T-cell (primary cell): ENCODE data around the gene DSCAML1. TPM values are rescaled to one million over a fixed set of nuclear protein-coding genes. Genes with fewer than 3 reads are reported as not detected.

Experiments
- ATAC-seq, 4 experiments: fragments of 200-7000 bp in 3 of 4; fragments of 150-1000 bp in 1 of 4; cut with Tn5 transposase; replicated peaks in 1 of 4; 1 replicate in 3 of 4; 2 replicates in 1 of 4; pipeline ENCODE4 v1.10.0; 2021; ENCODE audit warnings: moderate library complexity in 3 of 4, mild to moderate bottlenecking in 2 of 4, moderate number of reproducible peaks in 1 of 4
- CTCF ChIA-PET, 2 donors: fragments of 300-600 bp; sonication (Branson Sonifier 250); formaldehyde crosslinking; loops; one replicate each; lab custom pipeline; 2022; ENCODE audit warnings: antibody characterized with exemption in 2 of 2; lab: Charles Lee
- POLR2A ChIA-PET, 2 donors: fragments of 300-600 bp; sonication (Branson Sonifier 250); formaldehyde crosslinking; loops; one replicate each; lab custom pipeline; 2022; ENCODE audit warnings: antibody characterized with exemption in 2 of 2; lab: Charles Lee
- DNase-seq, 35 experiments: peaks; one replicate each; pipeline versions ENCODE4 v3.0.0 to v3.0.0-alpha.2; 2013 to 2023
- H3K27ac ChIP-seq: one replicate; pipeline ENCODE4 v1.5.1; 2013; ENCODE audit warnings: low read length
- H3K27me3 ChIP-seq, 2 experiments: replicated peaks in 1 of 2; 1 replicate in 1 of 2; 2 replicates in 1 of 2; pipeline versions ENCODE4 v1.6.1 to v1.7.0; 2013; ENCODE audit warnings: low read length in 1 of 2, mixed read lengths in 1 of 2; ENCODE audit not compliant: control insufficient read depth in 2 of 2, insufficient read depth in 2 of 2; ENCODE audit errors: extremely low read depth in 1 of 2
- H3K36me3 ChIP-seq, 2 donors: 1 replicate in 1 of 2; 2 replicates in 1 of 2; pipeline versions ENCODE4 v1.6.1 to v1.7.0; 2013; ENCODE audit warnings: low read length in 1 of 2; ENCODE audit not compliant: control insufficient read depth in 2 of 2, insufficient read depth in 1 of 2; ENCODE audit errors: extremely low read depth in 1 of 2
- H3K4me1 ChIP-seq, 2 experiments: 1 replicate in 1 of 2; 2 replicates in 1 of 2; pipeline versions ENCODE4 v1.6.1 to v1.7.0; 2013; ENCODE audit warnings: low read length in 2 of 2, mixed read lengths in 1 of 2; ENCODE audit not compliant: insufficient read depth in 2 of 2, control insufficient read depth in 1 of 2; ENCODE audit errors: extremely low read depth in 1 of 2
- H3K4me3 ChIP-seq, 2 donors: 1 replicate in 1 of 2; 2 replicates in 1 of 2; pipeline versions ENCODE4 v1.5.1 to v1.7.0; 2013; ENCODE audit warnings: mild to moderate bottlenecking in 2 of 2, low read length in 1 of 2, moderate library complexity in 1 of 2; ENCODE audit not compliant: control insufficient read depth in 1 of 2; ENCODE audit errors: extremely low read depth in 1 of 2
- H3K9me3 ChIP-seq: 2 replicates; pipeline ENCODE4 v1.7.0; 2013
- H3K27ac Mint-ChIP-seq, 2 donors: one replicate each; pipeline ENCODE4 v1.8.0; 2020 to 2021; ENCODE audit warnings: mild to moderate bottlenecking in 2 of 2, mixed read lengths in 2 of 2
- H3K27me3 Mint-ChIP-seq, 2 donors: one replicate each; pipeline ENCODE4 v1.8.0; 2021 to 2022; ENCODE audit warnings: mixed read lengths in 2 of 2
- H3K36me3 Mint-ChIP-seq: one replicate; pipeline ENCODE4 v1.8.0; 2021; ENCODE audit warnings: mixed read lengths
- H3K4me1 Mint-ChIP-seq, 3 donors: one replicate each; pipeline ENCODE4 v1.8.0; 2020 to 2022; ENCODE audit warnings: mixed read lengths in 3 of 3, mild to moderate bottlenecking in 1 of 3
- H3K4me3 Mint-ChIP-seq, 3 donors: one replicate each; pipeline ENCODE4 v1.8.0; 2020 to 2022; ENCODE audit warnings: mild to moderate bottlenecking in 3 of 3, mixed read lengths in 3 of 3, moderate library complexity in 3 of 3
- H3K9me3 Mint-ChIP-seq, 3 donors: one replicate each; pipeline ENCODE4 v1.8.0; 2020 to 2022; ENCODE audit warnings: mixed read lengths in 3 of 3
- WGBS: methylation state at CpG from one replicate; pipeline ENCODE4 v1.1.5; 2013; ENCODE audit warnings: missing lambda C conversion rate; ENCODE audit not compliant: insufficient coverage; 5-methylcytosine and 5-hydroxymethylcytosine counted together
- total RNA-seq, 35 experiments: library from RNA in 6 of 35; stranded (reverse) in 6 of 35; fragments of 120-200 nt in 1 of 35; gene quantifications; one replicate each; pipeline versions ENCODE4 v1.2.1 to v1.2.4 and lab custom pipeline; 2013 to 2026

The DSCAML1 gene
- total RNA-seq, 5 donors from 2014 or later (not counting 1 experiment from before 2014, with no cell fraction given), result 0.15 to 2.4 (median 0.96) TPM

DNA sequence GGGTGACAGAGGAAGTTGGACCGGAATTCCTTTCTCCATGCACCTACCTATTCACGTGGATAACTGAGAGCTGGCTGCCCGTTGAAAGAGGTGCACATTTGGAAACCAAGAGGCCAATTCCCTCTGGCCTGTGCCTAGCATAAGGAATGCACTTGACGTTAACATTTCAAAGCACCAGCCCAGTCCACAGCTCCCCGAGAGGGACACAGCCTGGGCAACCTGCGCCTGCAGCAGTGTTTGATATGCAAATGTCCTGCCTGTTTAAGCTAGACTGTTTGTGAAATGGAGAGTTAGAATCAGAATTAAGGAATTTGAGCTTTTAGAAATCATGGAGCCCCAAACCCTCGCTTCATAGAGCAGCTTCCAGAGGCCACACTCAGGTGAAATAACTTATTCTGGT is 126.1 kb downstream of the DSCAML1 start:
- Histone ChIP-seq H3K4me3 (no peak overlapping the region), H3K36me3 (no peaks in the 10 kb centered on the region), H3K9me3 (no peaks in the 10 kb centered on the region), H3K4me1 (no peaks in the 10 kb centered on the region), H3K27ac (no peak overlapping the region), H3K27me3 (peaks cover 0 to 39% of the 10 kb centered on the region in 2 experiments)
- H3K27me3 Mint-ChIP-seq, result peaks cover 7 to 14% of the 10 kb centered on the region in 2 donors
- H3K27ac Mint-ChIP-seq, result no peak overlapping the region
- POLR2A ChIA-PET, result no interaction called here
- ATAC-seq (no peak), DNase-seq (no peak)
- no peaks in the 10 kb centered on the region for H3K36me3 Mint-ChIP-seq
- CTCF ChIA-PET, result no interaction called here
- peaks cover 0 to 3% (median 1%) of the 10 kb centered on the region in 3 donors for H3K4me1 Mint-ChIP-seq
- no peaks in the 10 kb centered on the region for H3K9me3 Mint-ChIP-seq
- 86% methylated on average over 5 of the region's 7 CpGs for WGBS
- no peak overlapping the region for H3K4me3 Mint-ChIP-seq

DNA sequence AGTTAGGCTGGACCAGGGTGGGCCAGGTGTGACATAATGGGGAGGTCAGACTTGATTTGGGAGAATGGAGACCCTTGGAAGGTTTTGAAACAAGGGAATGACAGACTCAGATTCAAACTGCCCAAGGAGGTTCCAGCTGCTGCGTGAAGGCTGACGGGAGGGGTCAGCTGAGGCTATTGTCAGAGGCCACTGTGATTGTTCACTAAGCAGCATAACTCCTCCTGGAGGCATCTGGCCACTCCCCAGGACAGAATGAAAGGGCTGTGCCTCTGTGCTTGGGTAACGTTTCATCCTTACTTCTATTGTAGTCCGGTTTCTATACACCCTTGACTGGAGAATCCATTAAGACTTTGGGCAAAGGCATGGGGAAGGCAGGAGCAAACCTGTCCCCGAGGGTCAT is 126.6 kb downstream of the DSCAML1 start:
- H3K27ac Mint-ChIP-seq, result no peak overlapping the region
- Histone ChIP-seq H3K36me3 (no peaks in the 10 kb centered on the region), H3K4me3 (no peak overlapping the region), H3K27ac (no peak overlapping the region), H3K27me3 (peaks cover 0 to 35% of the 10 kb centered on the region in 2 experiments), H3K4me1 (no peaks in the 10 kb centered on the region), H3K9me3 (no peaks in the 10 kb centered on the region)
- CTCF ChIA-PET, result no interaction called here
- WGBS, result 100% methylated on average over 2 of the region's 5 CpGs
- no peaks in the 10 kb centered on the region for H3K36me3 Mint-ChIP-seq
- DNase-seq (no peak), ATAC-seq (no peak)
- H3K9me3 Mint-ChIP-seq, result no peaks in the 10 kb centered on the region
- POLR2A ChIA-PET, result no interaction called here
- H3K27me3 Mint-ChIP-seq, result peaks cover 7 to 14% of the 10 kb centered on the region in 2 donors
- H3K4me1 Mint-ChIP-seq, result no peaks in the 10 kb centered on the region
- H3K4me3 Mint-ChIP-seq, result no peak overlapping the region

DNA sequence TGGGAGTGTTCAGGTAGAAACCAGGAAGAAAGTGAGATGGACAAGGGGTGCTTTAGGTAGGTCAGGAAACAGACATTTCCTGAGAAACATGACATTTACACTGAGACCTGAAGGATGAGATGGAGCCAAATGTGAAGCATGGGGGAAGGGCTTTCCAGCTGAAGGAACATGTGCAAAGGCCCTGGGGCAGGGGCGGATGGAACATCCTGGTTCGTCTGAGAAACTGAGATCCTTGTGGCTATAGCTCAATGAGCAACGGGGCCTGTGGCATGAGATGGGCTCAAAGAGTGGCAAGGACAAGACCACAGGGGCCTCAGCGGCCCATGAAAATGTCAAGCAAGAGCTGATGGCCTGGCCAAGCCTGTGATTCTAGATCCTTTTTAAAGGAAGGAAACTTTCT is 127.4 kb downstream of the DSCAML1 start:
- no peaks in the 10 kb centered on the region for H3K36me3 ChIP-seq
- H3K4me3 ChIP-seq, result no peak overlapping the region
- no peaks in the 10 kb centered on the region for H3K9me3 ChIP-seq
- H3K4me1 ChIP-seq, result no peaks in the 10 kb centered on the region
- ATAC-seq (no peak), DNase-seq (no peak)
- Mint-ChIP-seq H3K27me3 (peaks cover 7 to 14% of the 10 kb centered on the region in 2 donors), H3K4me1 (no peaks in the 10 kb centered on the region), H3K4me3 (no peak overlapping the region), H3K36me3 (no peaks in the 10 kb centered on the region), H3K9me3 (no peaks in the 10 kb centered on the region), H3K27ac (no peak overlapping the region)
- H3K27ac ChIP-seq, result no peak overlapping the region
- peaks cover 0 to 32% of the 10 kb centered on the region in 2 experiments for H3K27me3 ChIP-seq
- POLR2A ChIA-PET, result no interaction called here
- WGBS, result 71% methylated on average over 4 of the region's 4 CpGs
- CTCF ChIA-PET, result no interaction called here

DNA sequence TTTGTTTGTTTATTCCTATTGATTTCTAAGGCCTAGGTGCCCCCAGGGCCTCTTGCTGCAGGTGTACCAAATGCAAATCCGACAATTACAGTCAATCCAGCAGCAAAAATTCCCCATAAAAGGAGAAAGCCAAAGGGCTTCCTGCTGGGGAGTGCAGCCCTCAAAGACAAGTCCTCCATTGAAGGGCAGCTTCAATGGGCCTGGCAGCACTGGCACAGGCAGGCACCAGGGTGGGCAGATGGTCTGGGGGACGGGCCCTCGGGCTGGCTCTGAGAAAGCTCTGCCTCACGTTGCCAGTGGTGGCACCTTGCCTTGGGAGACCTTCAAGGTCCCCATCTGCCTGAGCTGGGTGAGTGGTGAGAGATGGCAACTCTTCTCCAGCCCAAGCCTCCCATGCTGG is 128.0 kb downstream of the DSCAML1 start:
- H3K27ac ChIP-seq, result no peak overlapping the region

DNA sequence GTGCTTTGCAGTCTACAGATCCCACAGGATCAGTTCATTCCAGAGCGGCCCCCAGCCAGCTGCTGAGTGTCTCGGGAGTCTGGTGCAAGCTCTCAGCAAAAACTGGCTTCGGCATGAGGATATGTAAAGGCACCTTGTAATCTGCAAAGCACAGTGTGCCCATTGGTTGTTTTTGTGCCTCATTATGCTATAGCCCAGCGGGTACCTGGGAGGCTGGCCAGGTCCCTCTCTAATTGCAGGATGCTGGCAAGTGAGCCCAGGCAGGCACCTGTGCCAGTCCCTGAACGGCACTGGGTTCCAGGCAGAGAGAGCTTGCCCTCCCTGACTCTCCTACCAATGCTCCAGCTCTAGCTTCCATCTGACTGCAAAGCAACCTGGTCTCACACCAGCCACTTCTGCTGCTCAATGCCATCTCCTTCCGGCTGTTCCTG is 128.7 kb downstream of the DSCAML1 start:
- Histone ChIP-seq H3K27ac (no peak overlapping the region), H3K36me3 (no peaks in the 10 kb centered on the region), H3K27me3 (peaks cover 0 to 24% of the 10 kb centered on the region in 2 experiments), H3K4me1 (no peaks in the 10 kb centered on the region), H3K4me3 (no peak overlapping the region), H3K9me3 (no peaks in the 10 kb centered on the region)
- no peak for ATAC-seq
- WGBS, result 81% methylated on average over 5 of the region's 6 CpGs
- no peaks in the 10 kb centered on the region for H3K36me3 Mint-ChIP-seq
- ChIA-PET POLR2A (no interaction called here), CTCF (no interaction called here)
- no peak overlapping the region for H3K4me3 Mint-ChIP-seq
- H3K27me3 Mint-ChIP-seq, result peaks cover 5 to 8% of the 10 kb centered on the region in 2 donors
- H3K9me3 Mint-ChIP-seq, result no peaks in the 10 kb centered on the region
- no peaks in the 10 kb centered on the region for H3K4me1 Mint-ChIP-seq
- DNase-seq, result no peak
- H3K27ac Mint-ChIP-seq, result no peak overlapping the region

More for the DNA sequence above, 128.0 kb downstream of the DSCAML1 start:
- peaks cover 6 to 12% of the 10 kb centered on the region in 2 donors for H3K27me3 Mint-ChIP-seq
- Histone ChIP-seq H3K27me3 (peaks cover 0 to 27% of the 10 kb centered on the region in 2 experiments), H3K4me1 (no peaks in the 10 kb centered on the region), H3K4me3 (no peak overlapping the region), H3K36me3 (no peaks in the 10 kb centered on the region), H3K9me3 (no peaks in the 10 kb centered on the region)
- DNase-seq, result no peak
- no peak for ATAC-seq
- no peak overlapping the region for H3K4me3 Mint-ChIP-seq
- no peak overlapping the region for H3K27ac Mint-ChIP-seq
- 100% methylated on average over 1 of the region's 4 CpGs for WGBS
- no peaks in the 10 kb centered on the region for H3K9me3 Mint-ChIP-seq
- H3K4me1 Mint-ChIP-seq, result no peaks in the 10 kb centered on the region
- CTCF ChIA-PET, result no interaction called here
- POLR2A ChIA-PET, result no interaction called here
- H3K36me3 Mint-ChIP-seq, result no peaks in the 10 kb centered on the region

DNA sequence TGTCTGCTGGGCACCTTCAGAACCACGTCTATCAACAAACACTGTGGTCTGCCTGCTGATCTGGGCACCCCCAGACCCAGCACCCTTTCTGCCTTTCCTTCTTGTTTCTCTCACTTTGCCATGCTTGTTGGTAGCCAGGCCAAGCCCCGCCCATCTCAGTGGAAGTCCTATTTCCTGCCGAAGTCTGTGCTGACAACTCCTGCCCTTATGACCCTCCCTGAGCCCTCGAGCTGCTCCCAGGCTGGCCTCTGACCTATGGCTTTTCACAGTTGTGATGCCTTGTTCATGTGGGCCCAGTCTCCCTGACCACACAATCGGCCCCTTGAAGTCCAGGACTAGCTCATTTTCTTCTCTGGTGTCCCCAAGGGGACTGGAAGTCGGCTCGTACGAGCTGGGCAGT is 132.1 kb downstream of the DSCAML1 start:
- 35% methylated on average over 5 of the region's 8 CpGs for WGBS
- Mint-ChIP-seq H3K4me3 (no peak overlapping the region), H3K4me1 (no peaks in the 10 kb centered on the region), H3K27me3 (peaks cover 7 to 8% of the 10 kb centered on the region in 2 donors), H3K36me3 (no peaks in the 10 kb centered on the region), H3K9me3 (no peaks in the 10 kb centered on the region), H3K27ac (no peak overlapping the region)
- peaks cover 0 to 26% of the 10 kb centered on the region in 2 experiments for H3K27me3 ChIP-seq
- no peak for DNase-seq
- no peak overlapping the region for H3K4me3 ChIP-seq
- ATAC-seq, result no peak
- CTCF ChIA-PET, result no interaction called here
- POLR2A ChIA-PET, result no interaction called here
- H3K27ac ChIP-seq, result no peak overlapping the region
- no peaks in the 10 kb centered on the region for H3K4me1 ChIP-seq
- no peaks in the 10 kb centered on the region for H3K36me3 ChIP-seq
- no peaks in the 10 kb centered on the region for H3K9me3 ChIP-seq

DNA sequence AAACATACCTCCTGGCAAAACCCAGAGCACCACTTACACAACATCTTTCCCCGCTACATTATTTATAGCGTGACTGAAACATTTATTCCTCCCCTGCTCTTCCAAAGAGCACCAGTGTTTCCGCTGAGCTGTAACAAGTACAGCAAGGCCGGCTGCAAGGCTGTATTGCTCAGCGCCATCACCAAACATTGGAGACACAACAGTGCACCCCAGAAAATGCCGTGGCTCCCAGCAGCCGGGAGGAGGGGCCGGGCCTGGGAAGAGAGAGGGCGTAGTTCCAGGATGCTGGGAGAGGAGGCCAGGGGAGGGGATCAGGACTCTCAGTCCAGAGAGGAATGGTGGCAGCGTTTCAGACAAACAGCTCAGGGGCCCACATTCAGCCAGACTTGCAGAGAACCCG is 133.2 kb downstream of the DSCAML1 start:
- Histone ChIP-seq H3K9me3 (no peaks in the 10 kb centered on the region), H3K4me1 (no peaks in the 10 kb centered on the region), H3K27me3 (peaks cover 0 to 20% of the 10 kb centered on the region in 2 experiments), H3K36me3 (no peaks in the 10 kb centered on the region), H3K4me3 (no peak overlapping the region), H3K27ac (no peak overlapping the region)
- ChIA-PET CTCF (no interaction called here), POLR2A (no interaction called here)
- no peaks in the 10 kb centered on the region for H3K36me3 Mint-ChIP-seq
- H3K4me1 Mint-ChIP-seq, result no peaks in the 10 kb centered on the region
- H3K27me3 Mint-ChIP-seq, result peaks cover 7 to 8% of the 10 kb centered on the region in 2 donors
- DNase-seq (no peak), ATAC-seq (no peak)
- WGBS, result 55% methylated on average over 8 of the region's 11 CpGs
- no peak overlapping the region for H3K4me3 Mint-ChIP-seq
- H3K9me3 Mint-ChIP-seq, result no peaks in the 10 kb centered on the region
- no peak overlapping the region for H3K27ac Mint-ChIP-seq
